GM21737 (cell line): ENCODE measurements around the gene IFNL1.
A peak's percentile ranks its signal among the peaks of the same experiment; 100 is the strongest.
"Not testable (repeated sequence)": the region's sequence is repeated elsewhere in the genome, so short reads cannot be mapped to it uniquely, and the experiment has no call there.

Experiments used
- ATAC-seq: cut with Tn5 transposase; IDR thresholded peaks from one replicate; pipeline ENCODE4 v1.9.1; 2021; ENCODE audit warnings: mild to moderate bottlenecking, moderate library complexity; ENCODE audit not compliant: unreplicated experiment

IFNL1 gene

DNA sequence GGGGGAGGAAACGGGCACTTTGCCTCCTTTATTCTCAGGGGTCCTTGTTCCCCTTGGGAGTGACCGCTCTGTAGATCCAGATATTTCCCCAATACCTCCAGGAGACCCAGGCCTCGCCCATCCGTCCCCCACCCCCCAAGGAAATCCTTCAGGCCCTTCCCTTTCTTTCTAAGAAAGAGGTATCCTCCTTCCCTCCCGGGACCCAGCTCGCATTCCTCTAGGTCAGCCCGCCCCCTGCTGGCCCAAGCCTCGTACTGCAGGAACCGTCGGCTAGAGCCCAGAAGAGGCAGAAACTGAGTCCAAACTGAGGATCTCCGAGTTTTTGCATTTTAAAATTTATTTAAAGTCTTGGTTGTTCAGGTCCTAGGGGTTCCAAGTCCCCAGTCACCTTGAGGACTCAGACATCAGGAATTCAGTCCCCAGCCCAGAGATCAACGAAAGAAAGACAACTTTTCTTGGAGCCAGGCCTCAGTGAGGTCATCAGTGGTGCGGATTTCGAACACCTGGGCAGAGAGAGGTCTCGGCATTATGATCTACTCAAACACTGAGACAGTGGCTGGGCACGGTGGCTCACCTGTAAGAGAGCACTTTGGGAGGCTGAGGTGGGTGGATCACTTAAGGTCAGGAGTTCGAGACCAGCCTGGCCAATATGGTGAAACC, 32.0 kb downstream of the IFNL1 start:
- no peak for ATAC-seq

DNA sequence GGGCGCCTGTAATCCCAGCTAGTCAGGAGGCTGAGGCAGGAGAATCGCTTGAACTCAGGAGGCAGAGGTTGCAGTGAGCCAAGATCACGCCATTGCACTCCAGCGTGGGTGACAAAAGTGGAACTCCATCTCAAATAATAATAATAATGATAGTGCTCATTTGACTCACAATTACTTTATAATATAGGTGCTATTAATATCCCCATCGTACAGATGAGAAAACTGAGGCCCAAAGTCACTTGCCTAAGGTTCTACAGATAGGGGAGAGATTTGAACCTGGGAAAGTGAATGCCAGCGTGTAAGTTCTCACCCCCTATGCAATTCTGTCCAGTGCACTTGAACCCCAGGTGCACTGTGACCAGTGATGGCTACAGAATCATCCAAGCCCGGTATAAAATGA, 33.7 kb downstream of the IFNL1 start:
- ATAC-seq, result no peak

DNA sequence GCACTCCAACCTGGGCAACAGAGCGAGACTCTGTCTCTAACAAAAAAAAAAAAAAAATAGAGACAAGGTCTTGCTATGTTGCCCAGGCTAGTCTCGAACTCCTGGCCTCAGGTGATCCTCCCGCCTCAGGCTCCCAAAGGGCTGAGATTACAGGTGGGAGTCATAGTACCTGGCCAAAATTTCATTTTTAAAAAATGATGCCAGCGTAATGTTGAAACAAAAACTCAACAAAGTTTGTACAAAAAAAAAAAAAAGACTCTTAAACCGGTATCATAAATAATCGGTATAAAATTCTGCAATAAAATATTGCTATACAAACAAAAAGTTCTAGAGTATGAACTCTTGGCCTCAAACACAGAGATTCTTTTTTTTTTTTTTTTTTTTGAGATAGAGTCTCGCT, 36.1 kb downstream of the IFNL1 start:
- no peak for ATAC-seq

DNA sequence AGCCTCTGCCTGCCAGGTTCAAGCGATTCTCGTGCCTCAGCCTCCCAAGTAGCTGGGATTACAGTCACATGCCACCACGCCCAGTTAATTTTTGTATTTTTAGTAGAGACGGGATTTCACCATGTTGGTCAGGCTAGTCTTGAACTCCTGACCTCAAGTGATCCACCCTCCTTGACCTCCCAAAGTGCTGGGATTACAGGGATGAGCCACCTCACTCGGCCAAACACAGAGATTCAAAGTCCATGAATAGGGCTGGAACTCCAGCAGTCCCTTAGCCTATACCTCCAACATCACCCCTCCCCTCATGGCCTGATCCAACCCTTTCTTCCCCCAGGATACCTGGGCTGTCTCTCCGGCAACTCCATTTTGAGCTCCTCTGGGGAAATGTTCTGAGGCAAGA, 36.5 kb downstream of the IFNL1 start:
- not testable (repeated sequence) for ATAC-seq

DNA sequence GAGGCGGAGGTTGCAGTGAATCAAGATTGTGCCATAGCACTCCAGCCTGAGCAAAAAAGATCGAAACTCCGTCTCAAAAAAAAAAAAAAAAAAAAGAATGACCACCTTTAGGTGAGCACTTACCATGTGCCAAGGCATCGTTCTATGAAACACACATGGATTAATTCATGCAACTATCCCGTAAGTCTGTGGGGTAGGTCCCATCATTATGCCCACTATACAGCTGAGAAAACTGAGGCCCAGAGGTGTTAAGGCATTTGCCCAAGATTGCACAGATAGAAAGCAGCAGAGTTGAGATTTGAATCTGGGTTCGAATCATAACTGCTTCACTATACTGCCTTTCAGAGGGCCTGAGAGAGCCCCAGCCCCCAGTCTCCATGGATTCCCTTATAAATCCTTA, 37.3 kb downstream of the IFNL1 start:
- no peak for ATAC-seq

DNA sequence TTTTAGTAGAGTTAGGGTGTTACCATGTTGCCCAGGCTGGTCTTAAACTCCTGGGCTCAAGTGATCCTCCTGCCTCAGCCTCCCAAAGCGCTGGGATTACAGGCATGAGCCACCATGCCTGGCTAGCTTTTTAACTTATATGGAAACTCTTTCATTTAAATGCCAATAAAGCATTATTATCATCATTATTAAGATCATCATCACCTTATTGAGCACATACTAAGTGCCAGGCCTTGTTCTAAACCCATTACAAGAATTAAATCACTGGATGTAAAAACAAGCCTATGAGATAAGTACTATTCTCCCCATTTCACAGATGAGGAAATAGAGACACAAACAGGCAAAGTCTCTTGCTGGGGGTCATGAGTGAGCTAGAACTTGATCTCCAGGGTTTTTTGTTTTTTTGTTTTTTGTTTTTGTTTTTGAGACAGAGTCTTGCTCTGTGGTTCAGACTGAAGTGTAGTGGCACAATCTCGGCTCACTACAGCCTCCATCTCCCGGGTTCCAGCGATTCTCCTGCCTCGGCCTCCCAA, 38.3 kb downstream of the IFNL1 start:
- no peak for ATAC-seq

DNA sequence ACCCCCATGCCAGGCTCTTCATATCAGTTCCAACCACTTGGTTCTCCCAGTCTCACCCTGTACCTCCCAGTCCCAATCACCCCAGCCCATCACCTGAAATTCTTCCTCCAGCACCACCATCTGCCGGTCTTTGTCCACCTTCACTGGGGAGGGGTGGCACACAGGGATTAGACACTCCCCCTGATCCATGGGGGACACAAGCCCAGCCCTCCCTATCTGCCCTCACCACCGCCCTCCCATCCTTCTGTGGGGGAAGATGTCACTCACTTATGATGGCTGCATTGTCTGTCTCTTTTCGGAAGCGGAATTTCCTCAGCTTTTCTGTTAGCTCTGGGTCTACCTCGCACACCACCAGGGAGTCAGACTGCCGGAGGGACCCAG, 39.0 kb downstream of the IFNL1 start:
- peak; percentile 15 for ATAC-seq

DNA sequence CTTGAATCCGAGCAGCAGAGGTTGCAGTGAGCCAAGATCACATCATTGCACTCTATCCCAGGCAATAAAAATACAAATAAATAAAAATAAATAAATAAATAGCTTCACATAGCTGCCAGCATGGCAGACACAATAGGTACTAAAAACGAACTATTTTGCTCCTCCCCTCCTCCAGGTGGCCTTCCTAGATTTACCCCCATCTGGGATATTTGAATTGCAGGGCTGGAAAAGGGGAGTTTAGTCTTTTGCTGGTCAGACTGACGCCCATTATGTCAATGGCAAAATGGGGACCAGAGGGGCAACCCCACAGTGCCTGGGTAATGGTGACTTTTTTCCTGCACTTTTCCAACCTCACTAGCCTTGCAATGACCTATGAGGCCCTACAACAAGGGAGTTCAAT, 40.3 kb downstream of the IFNL1 start:
- ATAC-seq, result no peak

DNA sequence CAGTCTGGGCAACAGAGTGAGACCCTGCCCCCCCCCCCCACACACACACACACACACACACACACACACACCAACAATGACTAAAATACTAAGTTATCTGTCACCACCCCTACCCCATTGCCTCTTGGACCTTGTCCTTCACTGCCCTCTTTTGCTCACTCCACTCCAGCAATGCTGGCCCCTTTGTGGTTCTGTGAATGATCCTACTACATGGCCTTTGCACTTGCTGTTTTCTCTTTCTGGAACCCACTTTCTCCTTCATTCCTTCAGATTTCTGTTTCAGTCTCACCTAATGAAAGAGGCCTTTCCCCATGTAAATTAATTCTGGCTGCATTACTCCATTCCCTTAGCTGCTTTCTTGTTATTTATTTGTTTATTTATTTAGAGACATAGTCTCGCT, 43.5 kb downstream of the IFNL1 start:
- no peak for ATAC-seq

DNA sequence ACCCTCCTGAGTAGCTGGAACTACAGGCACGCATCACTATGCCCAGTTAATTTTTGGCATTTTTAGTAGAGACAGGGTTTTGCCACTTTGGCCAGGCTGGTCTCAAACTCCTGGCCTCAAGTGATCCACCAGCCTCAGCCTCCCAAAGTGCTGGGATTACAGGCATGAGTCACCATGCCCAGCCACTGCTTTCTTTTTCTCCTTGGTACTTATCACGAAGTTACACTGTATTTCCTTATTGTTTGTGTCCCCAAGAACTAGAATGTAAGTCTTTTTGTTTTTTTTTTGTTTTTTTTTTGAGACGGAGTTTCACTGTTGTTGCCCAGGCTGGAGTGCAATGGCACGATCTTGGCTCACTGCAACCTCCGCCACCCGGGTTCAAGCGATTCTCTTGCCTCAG, 43.9 kb downstream of the IFNL1 start:
- not testable (repeated sequence) for ATAC-seq

DNA sequence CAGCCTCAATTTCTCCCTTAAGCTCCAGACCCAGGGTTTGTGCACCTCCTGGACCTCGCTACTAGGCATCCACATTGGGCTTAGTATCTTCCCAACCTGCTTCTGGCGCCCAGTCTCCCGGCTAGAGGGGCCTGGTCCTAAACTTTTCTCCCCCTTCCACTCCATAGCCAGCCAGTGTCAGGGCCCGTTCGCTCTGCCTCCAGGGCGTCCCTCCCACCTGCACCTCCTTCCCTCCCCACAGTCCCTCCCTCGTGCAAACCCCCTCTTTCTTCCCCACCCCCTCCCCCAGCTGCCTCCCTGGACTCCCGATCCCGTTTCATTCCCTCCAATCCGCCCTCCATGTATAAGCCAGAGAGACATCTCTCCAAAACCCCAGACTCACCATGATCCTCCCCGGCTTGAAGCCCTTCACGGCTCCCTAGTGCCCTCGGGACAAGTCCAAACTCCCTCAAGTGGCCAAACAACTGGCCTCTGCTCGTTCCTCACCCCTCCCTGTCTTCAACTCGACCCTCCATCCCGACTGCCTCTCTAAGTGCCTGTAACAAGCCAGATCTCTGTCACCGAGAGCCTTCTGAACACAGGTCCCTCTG, 45.0 kb downstream of the IFNL1 start:
- ATAC-seq, result no peak

DNA sequence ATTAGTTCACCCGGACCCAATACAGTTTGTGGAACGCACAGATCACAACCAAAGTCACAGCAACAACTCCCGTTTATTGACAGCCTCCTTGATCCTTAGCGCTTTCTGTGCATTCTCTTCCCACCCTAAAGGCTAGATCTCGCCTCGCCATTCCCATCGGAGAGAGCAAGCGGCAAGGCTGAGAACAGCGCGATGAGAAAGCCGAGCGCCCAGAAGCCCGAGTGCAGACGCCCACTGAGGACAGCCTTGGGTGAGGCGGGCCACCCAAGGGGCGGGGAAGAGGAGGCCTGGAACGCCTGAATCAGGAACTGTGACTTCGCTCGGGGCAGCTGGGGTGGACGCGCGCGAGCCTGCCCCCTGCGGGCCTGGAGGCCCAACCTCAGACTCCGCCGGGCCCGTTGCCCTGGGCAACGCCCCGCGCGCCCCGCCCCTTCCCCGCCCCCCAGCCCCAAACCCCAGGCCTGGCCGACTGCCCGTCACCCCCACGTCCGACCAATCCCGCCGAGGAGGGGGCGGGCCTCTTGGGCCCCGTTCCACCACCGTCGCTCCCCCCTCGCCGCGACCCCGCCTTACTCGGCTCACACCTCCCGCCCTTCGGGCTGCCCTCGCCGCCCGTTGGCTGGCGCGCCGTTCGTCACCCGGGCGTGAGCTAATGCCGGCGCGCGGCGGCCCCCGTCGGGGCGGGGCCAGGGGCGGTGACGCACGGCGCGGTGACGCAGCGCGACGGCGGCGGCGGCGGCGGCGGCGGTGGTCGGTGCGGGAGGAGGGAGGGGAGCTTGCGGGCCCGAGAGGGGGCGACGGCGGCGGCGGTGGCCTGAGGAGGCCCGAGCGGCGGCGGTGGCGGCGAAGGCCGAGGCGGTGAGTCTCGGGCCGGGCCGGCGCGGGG, 45.8 kb downstream of the IFNL1 start, which contains the start of gene SAMD4B:
Gene SAMD4B (plus strand): TSS at position 703 of the 886 bp plus-strand sequence. CDS start 14,473 bp downstream, outside the sequence.
- ATAC-seq, result peak; percentile 85

DNA sequence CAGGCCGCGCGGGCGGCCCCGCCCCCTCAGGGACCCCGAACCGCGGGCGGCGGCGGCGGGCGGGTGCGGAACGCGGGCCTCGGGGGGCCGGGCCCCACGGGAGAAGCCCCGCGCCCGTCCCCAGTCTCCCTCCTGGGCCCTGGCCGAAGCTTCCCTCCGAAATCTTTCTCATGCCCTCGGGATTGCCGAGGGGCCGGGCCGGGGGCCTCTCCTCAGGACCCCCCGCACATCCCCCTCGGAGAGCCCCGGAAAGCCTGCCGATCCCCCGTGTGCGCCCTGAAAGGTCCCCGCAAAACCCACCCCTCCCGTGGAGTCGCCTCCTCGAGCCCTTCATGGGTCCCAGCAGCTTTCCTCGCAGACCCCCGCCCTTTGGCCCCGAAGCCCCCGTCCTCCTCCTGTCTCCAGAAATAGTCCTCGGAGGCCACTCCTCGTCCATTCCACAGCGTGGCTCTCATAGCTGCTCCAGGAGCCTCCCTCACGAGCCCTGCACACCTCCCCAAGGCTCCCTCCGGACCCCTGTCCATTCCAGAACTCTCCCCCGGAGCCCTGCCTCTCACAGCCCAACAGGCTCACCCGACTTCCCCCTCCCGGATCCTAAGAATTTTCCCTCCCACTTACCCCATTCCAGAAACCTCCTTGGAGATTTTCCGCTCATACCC, 46.6 kb downstream of the IFNL1 start:
- peak; percentile 10 for ATAC-seq

DNA sequence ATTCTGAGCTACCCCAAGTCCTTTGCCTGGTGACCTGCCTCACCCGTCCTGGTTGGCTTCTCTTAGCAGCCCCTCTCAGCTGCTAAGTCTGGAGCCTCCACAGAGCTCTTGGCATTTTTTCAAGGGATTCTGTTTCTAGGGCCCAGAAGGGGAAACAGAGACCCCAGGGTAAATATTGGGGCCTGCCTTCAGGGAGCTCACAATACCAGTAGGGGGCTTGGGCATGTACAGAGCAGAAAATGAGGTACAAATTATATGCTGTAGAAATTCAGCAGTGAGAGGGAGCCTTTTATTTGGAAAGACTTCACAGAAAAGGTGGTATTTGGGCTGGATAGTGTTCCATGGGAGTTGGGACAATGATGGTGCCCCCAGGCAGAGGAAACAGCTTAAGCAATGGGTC, 49.7 kb downstream of the IFNL1 start:
- ATAC-seq, result no peak

DNA sequence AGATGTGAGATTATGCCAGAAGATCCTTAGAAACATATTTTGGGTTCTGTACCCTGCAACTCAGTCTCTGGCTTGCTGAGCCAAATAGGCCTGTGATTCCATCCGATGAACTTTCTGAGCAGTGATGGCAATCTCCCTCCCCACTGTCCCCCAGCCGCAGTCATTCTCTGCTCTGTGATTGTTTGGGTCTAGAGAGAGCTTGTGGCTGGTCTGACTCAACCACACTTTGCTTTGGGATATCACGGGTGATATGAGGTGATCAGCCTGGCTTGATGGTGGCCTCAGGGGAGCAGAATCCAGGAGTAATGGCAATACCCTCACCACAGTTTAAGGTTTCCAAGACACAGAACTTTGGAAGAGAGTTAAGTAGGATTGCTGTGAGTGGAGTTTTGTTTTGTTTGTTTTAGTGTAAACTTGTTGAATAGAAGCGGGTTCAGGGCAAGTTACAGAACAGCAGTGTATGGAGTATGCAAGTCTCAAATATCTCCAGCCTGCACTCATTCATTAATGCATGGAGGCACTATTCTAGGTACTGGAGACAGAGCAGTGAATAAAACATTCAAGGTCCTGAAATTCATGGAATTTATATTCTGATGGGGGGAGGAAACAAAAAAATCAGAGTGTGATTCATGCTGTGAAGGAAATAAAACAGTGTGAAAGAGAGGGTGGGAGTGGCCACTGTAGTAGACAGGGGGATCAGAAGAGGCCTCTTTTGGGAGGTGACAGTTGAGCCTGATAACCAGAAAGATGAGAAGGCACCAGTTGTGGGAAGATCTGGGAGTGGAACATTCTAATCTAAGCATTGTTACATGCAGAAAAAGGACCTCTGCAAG, 51.3 kb downstream of the IFNL1 start:
- no peak for ATAC-seq
